Caco-2 (cell line): ENCODE data around the gene PAX9. TPM values are rescaled to one million over a fixed set of nuclear protein-coding genes. Genes with fewer than 3 reads are reported as not detected.

Source experiments
- Bru-seq: library from RNA; stranded (reverse); fragments of 400-500 nt; gene quantifications from one replicate; lab custom pipeline; 2021; lab: Mats Ljungman, UMichigan
- BruChase-seq, 2 experiments: library from RNA; stranded (reverse); fragments of 400-500 nt; gene quantifications; one replicate each; lab custom pipeline; 2021; lab: Mats Ljungman, UMichigan
- BruUV-seq: library from RNA; stranded (reverse); fragments of 400-500 nt; replicated peaks from 2 replicates; lab custom pipeline; 2021; lab: Mats Ljungman, UMichigan
- CTCF ChIA-PET: fragments of 300-600 bp; sonication (Branson Sonifier 250); formaldehyde crosslinking; loops from one replicate; lab custom pipeline; 2022; ENCODE audit warnings: antibody characterized with exemption; lab: Charles Lee
- POLR2A ChIA-PET: fragments of 300-600 bp; sonication (Branson Sonifier 250); formaldehyde crosslinking; loops from one replicate; lab custom pipeline; 2022; ENCODE audit warnings: antibody characterized with exemption; lab: Charles Lee
- DNase-seq, 2 experiments: peaks; one replicate each; pipeline versions ENCODE4 v3.0.0 to v3.0.0-alpha.2; 2020 to 2022
- H3K27me3 ChIP-seq: replicated peaks from 2 replicates; pipeline ENCODE4 v1.6.0; 2011; ENCODE audit warnings: low read length; ENCODE audit not compliant: control insufficient read depth, insufficient read depth
- H3K36me3 ChIP-seq: 2 replicates; pipeline ENCODE4 v1.5.1; 2011; ENCODE audit warnings: low read length; ENCODE audit not compliant: control insufficient read depth, insufficient read depth
- H3K4me1 ChIP-seq: fragments of 250-450 bp; sonication (Bioruptor Pico); 2 replicates; pipeline ENCODE4 v1.5.1; 2020; ENCODE audit warnings: mild to moderate bottlenecking
- H3K4me3 ChIP-seq: 2 replicates; pipeline ENCODE4 v1.5.1; 2011; ENCODE audit warnings: low read depth, mild to moderate bottlenecking, control low read depth, low read length
- H3K9me3 ChIP-seq: fragments of 250-450 bp; sonication (Bioruptor Pico); 2 replicates; pipeline ENCODE4 v1.5.1; 2020; ENCODE audit warnings: mild to moderate bottlenecking, moderate library complexity
- H3K27ac Mint-ChIP-seq: one replicate; pipeline ENCODE4 v1.8.0; 2022; ENCODE audit warnings: mixed read lengths; ENCODE audit not compliant: unreplicated experiment
- H3K27me3 Mint-ChIP-seq: one replicate; pipeline ENCODE4 v1.8.0; 2022; ENCODE audit warnings: mixed read lengths; ENCODE audit not compliant: insufficient read depth, unreplicated experiment
- H3K36me3 Mint-ChIP-seq: one replicate; pipeline ENCODE4 v1.8.0; 2022; ENCODE audit warnings: mild to moderate bottlenecking, mixed read lengths; ENCODE audit not compliant: insufficient read depth, unreplicated experiment
- H3K4me1 Mint-ChIP-seq: one replicate; pipeline ENCODE4 v1.8.0; 2022; ENCODE audit warnings: low read depth, mixed read lengths; ENCODE audit not compliant: unreplicated experiment
- H3K4me3 Mint-ChIP-seq: one replicate; pipeline ENCODE4 v1.8.0; 2022; ENCODE audit warnings: mild to moderate bottlenecking, moderate library complexity, mixed read lengths; ENCODE audit not compliant: unreplicated experiment
- H3K9me3 Mint-ChIP-seq: one replicate; pipeline ENCODE4 v1.8.0; 2022; ENCODE audit warnings: mixed read lengths; ENCODE audit not compliant: unreplicated experiment
- intact Hi-C: fragments of 100-400 bp; cut with micrococcal nuclease; formaldehyde crosslinking; loops from one replicate; pipeline ENCODE4 v1.10.0; 2022; ENCODE audit not compliant: unreplicated experiment
- long read RNA-seq: library from polyadenylated mRNA; stranded (forward); transcript quantifications from one replicate; pipeline ENCODE4 v2.0.0, GENCODE V29; 2022
- total RNA-seq: library from RNA; stranded (reverse); gene quantifications from 2 replicates; pipeline ENCODE4 v1.2.3, GENCODE V29; 2022
- TF ChIP-seq, protein P1 (sequence below), 2 experiments: fragments of 200-600 bp in 1 of 2; IDR thresholded peaks; 1 replicate in 1 of 2; 2 replicates in 1 of 2; pipeline versions ENCODE4 v1.5.1 to v1.8.0; 2011 to 2022; ENCODE audit warnings: antibody characterized with exemption in 1 of 2, control low read depth in 1 of 2, inconsistent platforms in 1 of 2, low read depth in 1 of 2, low read length in 1 of 2, mild to moderate bottlenecking in 1 of 2, moderate library complexity in 1 of 2; ENCODE audit not compliant: insufficient read depth in 1 of 2, severe bottlenecking in 1 of 2, unreplicated experiment in 1 of 2

Gene PAX9
- total RNA-seq, result 6.9 and 7.2 TPM in 2 replicates
- percentile 59 among the genes with signal in this experiment for Bru-seq, nascent RNA
- BruChase-seq, experiment 1, labeled RNA remaining after a 2-hour chase, result percentile 62 among the genes with signal in this experiment
- percentile 47 among the genes with signal in this experiment for BruChase-seq, experiment 2, labeled RNA remaining after a 6-hour chase
- long read RNA-seq, full-length matches to known transcripts, result 23 of 27 reads
- long read RNA-seq, partial matches to known transcripts, result 2 of 27 reads
- long read RNA-seq, other reads (novel, unspliced or antisense), result 2 of 27 reads

DNA sequence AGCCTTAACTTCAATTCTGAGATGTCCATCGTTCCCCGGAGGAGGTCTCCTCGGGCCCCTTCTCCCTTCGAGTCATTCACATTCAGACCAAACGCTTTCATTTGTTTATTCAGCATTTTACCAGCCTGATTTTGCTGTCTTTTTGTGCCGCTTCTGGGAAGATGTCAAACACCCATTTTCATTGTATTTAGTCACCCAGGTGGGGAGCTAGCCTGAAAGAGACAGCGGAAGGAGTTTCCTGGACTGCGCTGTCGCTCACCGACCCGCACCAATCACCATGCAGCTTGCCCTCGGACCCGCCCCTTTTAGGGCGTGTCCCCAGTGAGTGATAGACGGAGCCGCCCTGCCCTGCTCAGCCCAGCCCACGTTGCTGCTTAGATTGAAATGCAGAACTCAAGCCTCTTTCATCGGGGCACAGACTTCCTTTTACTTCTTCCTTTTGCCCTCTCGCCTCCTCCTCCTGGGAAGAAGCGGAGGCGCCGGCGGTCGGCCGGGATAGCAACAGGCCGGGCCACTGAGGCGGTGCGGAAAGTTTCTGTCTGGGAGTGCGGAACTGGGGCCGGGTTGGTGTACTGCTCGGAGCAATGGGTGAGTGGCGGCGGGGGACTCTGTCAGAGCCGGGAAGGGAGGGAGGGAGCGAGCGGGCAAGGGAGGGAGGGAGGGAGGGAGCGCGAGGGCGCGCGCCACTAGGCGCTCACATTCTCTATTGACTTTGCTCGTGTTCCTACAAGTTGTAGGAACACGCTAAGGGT lies at the start of gene PAX9:
TSS of gene PAX9 (plus strand) at position 355 of the 752 bp plus-strand sequence. CDS start at position 585, 230 bp downstream.
- no peaks in the 10 kb centered on the region for H3K27me3 Mint-ChIP-seq
- H3K36me3 ChIP-seq, result no peaks in the 10 kb centered on the region
- no peaks in the 10 kb centered on the region for H3K27me3 ChIP-seq
- no TSS peak for BruUV-seq
- H3K4me3 ChIP-seq, result peak within 1 kb of the TSS; percentile 64
- H3K9me3 Mint-ChIP-seq, result no peaks in the 10 kb centered on the region
- peaks cover 5% of the 10 kb centered on the region; the same call in 1 of the 2 replicates for H3K4me1 ChIP-seq
- intact Hi-C loops, result loop anchor here (1.0 to 5.0 kb wide), 3 partner anchors 111 to 491 kb away; no protein-coding TSS in a partner anchor
- POLR2A ChIA-PET, result no interaction called here
- TF ChIP-seq, protein P1, sequence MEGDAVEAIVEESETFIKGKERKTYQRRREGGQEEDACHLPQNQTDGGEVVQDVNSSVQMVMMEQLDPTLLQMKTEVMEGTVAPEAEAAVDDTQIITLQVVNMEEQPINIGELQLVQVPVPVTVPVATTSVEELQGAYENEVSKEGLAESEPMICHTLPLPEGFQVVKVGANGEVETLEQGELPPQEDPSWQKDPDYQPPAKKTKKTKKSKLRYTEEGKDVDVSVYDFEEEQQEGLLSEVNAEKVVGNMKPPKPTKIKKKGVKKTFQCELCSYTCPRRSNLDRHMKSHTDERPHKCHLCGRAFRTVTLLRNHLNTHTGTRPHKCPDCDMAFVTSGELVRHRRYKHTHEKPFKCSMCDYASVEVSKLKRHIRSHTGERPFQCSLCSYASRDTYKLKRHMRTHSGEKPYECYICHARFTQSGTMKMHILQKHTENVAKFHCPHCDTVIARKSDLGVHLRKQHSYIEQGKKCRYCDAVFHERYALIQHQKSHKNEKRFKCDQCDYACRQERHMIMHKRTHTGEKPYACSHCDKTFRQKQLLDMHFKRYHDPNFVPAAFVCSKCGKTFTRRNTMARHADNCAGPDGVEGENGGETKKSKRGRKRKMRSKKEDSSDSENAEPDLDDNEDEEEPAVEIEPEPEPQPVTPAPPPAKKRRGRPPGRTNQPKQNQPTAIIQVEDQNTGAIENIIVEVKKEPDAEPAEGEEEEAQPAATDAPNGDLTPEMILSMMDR (IDR thresholded peaks at IDR 0.05; ENCODE audit: insufficient read depth in 1 of 2, low read depth in 1 of 2, low read length in 1 of 2, severe bottlenecking in 1 of 2, unreplicated experiment in 1 of 2), result no peak
- peak within 1 kb of the TSS; percentile 83 for H3K27ac Mint-ChIP-seq
- H3K36me3 Mint-ChIP-seq, result peaks cover 33% of the 10 kb centered on the region
- DNase-seq, result peak; percentile 93 to 95
- no peaks in the 10 kb centered on the region for H3K4me1 Mint-ChIP-seq
- H3K9me3 ChIP-seq, result no peaks in the 10 kb centered on the region
- H3K4me3 Mint-ChIP-seq, result peak within 1 kb of the TSS; percentile 82
- CTCF ChIA-PET, result interaction anchor here (0.6 to 1.6 kb wide), 5 partner anchors 13 to 489 kb away, joined by 3 to 18 read pairs (median 5); no protein-coding TSS in a partner anchor

GRCh38 chr14:36617824-36618223 lies 43.8 kb upstream of the PAX9 start:
- no peaks in the 10 kb centered on the region for H3K36me3 ChIP-seq
- no TSS peak for BruUV-seq
- no peaks in the 10 kb centered on the region for H3K4me1 Mint-ChIP-seq
- H3K27me3 Mint-ChIP-seq, result no peaks in the 10 kb centered on the region
- ChIA-PET POLR2A (no interaction called here), CTCF (no interaction called here)
- TF ChIP-seq, protein P1 (IDR thresholded peaks at IDR 0.05; ENCODE audit: insufficient read depth in 1 of 2, low read depth in 1 of 2, low read length in 1 of 2, severe bottlenecking in 1 of 2, unreplicated experiment in 1 of 2), result no peak
- no peaks in the 10 kb centered on the region for H3K4me1 ChIP-seq
- H3K4me3 ChIP-seq, result no peak overlapping the region
- H3K27ac Mint-ChIP-seq, result no peak overlapping the region
- no peaks in the 10 kb centered on the region for H3K36me3 Mint-ChIP-seq
- no peaks in the 10 kb centered on the region for H3K27me3 ChIP-seq
- peaks cover 6% of the 10 kb centered on the region; the same call in 1 of the 2 replicates for H3K9me3 ChIP-seq
- intact Hi-C loops, result no loop called here
- H3K9me3 Mint-ChIP-seq, result no peaks in the 10 kb centered on the region
- no peak overlapping the region for H3K4me3 Mint-ChIP-seq
- no peak for DNase-seq

GRCh38 chr14:36618641-36619040 lies 43.0 kb upstream of the PAX9 start:
- Histone ChIP-seq H3K27me3 (no peaks in the 10 kb centered on the region), H3K9me3 (peaks cover 8% of the 10 kb centered on the region; the same call in 1 of the 2 replicates), H3K4me1 (no peaks in the 10 kb centered on the region), H3K36me3 (no peaks in the 10 kb centered on the region), H3K4me3 (no peak overlapping the region)
- BruUV-seq, result no TSS peak
- TF ChIP-seq, protein P1 (IDR thresholded peaks at IDR 0.05; ENCODE audit: insufficient read depth in 1 of 2, low read depth in 1 of 2, low read length in 1 of 2, severe bottlenecking in 1 of 2, unreplicated experiment in 1 of 2), result no peak
- intact Hi-C loops, result no loop called here
- DNase-seq, result no peak
- H3K36me3 Mint-ChIP-seq, result no peaks in the 10 kb centered on the region
- H3K27ac Mint-ChIP-seq, result no peak overlapping the region
- H3K27me3 Mint-ChIP-seq, result no peaks in the 10 kb centered on the region
- H3K4me1 Mint-ChIP-seq, result no peaks in the 10 kb centered on the region
- ChIA-PET POLR2A (no interaction called here), CTCF (no interaction called here)
- no peak overlapping the region for H3K4me3 Mint-ChIP-seq
- no peaks in the 10 kb centered on the region for H3K9me3 Mint-ChIP-seq
